Embryonic facial prominence (tissue), 1 donor: ENCODE data around the gene C3orf20.
"Not testable (repeated sequence)": the region's sequence is repeated elsewhere in the genome, so short reads cannot be mapped to it uniquely, and the experiment has no call there.

Experiments used
- DNase-seq: peaks from one replicate; pipeline ENCODE4 v3.0.0-alpha.2; 2016; ENCODE audit errors: extremely low spot score

The C3orf20 gene

DNA sequence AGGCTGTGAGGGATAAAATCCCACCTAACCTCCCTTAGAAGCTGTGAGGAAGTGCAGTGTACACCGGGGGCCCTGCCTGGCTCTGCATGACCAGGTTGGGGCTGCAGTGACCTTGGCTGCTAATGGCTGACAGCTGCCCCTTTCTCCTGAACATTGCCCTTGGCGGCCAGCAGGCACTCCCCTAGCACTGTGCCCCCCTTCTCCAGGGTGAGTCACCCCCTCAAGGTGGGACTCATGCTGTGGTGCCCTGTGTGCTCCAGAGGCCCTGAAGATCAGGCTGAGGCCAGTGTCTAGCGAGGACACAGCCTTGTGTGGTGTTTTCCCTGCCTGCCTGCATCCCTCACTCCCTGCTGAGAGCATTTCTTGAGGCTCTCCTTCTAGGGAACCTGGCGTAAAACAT lies 122.8 kb downstream of the C3orf20 start:
- no peak for DNase-seq

DNA sequence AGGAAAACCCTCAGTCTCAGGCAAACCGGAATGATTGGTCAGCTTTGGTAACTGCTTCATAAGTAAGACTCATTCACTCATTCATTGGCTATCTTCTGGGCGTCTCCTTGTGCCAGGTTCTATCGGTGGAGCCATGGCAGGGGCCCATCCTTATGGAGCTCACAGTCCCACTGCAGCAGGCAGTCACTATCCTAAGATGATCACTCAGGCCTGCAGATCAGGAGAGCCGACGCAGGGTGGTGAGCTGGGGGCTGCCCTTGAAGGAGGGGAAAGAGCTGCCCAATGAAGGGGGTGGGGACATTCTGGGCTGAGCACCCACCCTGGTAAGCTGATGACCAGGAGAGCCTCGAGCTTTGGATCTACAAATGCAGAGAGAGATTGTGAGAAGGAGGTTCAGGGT lies 123.3 kb downstream of the C3orf20 start:
- DNase-seq = no peak

GRCh38 chr3:14799146-14799545 lies 124.2 kb downstream of the C3orf20 start:
- DNase-seq = no peak

- no peak for DNase-seq
These were observed 126.1 kb downstream of the C3orf20 start for GRCh38 chr3:14801031-14801430.

GRCh38 chr3:14801668-14802380 lies 126.9 kb downstream of the C3orf20 start:
- DNase-seq = no peak

DNA sequence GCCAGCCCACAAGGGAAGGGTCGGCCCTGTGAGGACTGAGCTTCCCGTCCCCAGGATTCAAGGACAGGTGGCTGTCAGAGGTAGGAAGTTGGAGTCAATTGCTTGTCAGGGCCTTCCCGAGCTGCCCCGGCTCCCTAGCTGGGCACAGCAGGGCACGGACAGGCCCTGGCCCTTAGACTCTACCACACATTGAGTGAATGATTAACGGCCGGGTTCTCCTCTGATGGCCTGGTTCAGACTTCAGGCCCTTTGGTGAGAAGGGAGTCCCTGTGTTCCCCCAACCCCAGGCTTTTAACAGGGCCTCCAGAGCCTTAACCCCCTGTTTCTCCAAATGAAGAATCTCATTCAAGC lies 127.4 kb downstream of the C3orf20 start:
- DNase-seq = no peak

- no peak for DNase-seq
These were observed 128.4 kb downstream of the C3orf20 start for GRCh38 chr3:14803101-14803980.

- no peak for DNase-seq
These were observed 129.3 kb downstream of the C3orf20 start for GRCh38 chr3:14803981-14804834.

GRCh38 chr3:14804835-14805780 lies 130.2 kb downstream of the C3orf20 start:
- no peak for DNase-seq

GRCh38 chr3:14805961-14806537 lies 131.1 kb downstream of the C3orf20 start:
- DNase-seq = no peak

DNA sequence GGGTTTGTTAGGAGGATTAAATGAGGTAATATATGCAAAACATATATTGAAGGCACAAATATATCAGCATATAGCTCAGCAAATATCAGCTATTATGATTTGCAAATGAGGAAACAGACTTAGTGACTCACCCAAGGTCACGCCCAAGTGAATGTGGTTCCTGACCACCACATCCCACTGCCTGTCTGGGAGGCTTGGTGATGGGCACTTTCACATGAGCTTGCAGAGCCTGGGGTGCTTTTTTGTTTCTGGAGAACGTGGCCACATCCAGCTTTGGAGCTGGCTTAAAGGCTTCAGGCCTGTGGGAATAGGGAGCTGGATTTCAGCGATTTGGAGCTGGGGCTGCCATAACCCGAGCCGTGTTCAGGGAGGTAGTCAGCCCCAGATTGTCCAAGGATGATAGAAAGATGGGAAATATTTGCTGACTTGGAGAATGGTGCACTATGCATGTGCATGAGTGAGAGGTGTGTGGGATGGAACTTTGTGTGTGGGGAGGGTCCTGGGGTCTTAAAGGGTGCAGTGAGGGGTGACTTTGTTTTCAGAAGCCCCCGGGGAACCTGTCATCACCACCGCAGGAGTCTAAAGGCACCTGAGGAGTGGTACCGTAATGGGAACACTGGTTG lies 131.8 kb downstream of the C3orf20 start:
- no peak for DNase-seq

GRCh38 chr3:14808025-14808424 lies 133.1 kb downstream of the C3orf20 start:
- DNase-seq = no peak

DNA sequence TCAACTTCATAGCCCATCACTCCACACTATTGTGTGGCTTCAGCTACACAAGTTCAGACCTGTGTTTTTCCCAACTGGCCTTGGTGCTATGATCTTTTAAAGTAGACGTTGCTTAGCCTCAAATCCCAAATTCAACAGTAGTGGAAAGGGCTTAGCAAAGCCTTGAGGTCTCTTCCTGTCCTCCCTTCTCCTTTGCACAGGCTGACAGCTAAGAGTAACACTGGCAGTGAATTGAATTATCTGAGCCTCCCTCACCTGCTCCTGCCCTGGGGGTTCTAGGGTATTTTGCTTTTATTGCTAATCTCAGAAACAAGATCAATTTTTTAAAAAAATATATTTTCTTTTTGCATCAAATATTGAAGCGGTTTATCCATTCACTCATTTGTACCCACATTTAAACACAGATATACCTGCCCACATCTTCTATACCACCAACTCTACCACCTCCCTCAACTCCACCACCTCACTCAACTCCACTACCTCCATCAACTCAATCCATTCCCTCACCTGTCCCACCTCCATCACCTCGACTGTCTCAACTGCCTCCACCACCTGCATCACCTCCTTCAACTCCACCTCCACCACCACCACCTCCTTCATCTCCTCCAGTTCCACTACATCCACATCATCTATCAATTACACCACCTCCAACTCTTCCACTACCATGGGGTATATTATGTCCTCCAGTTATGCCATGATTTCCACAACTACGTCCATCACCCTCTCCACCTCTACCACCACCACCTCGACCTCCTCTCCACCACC lies 133.7 kb downstream of the C3orf20 start:
- no peak for DNase-seq

DNA sequence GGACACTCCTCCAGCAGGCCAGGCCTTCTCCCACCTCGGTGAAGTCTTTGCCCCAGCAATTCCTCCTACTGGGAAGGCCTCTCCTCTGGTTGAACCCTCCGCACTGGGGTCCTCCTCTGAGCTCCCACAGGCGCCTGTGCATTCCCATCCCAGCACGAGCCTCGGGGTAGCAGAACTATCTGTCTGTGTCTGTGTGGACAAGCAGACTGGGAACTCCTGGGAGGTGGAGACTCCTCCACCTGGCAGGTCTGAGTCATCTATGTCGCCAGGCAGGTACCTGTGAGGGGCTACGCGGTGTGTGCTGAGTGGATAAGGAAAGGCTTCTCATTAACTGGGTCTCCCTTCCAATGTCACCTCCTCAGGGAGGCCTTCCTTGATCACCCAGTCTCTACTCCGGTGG lies 134.7 kb downstream of the C3orf20 start:
- not testable (repeated sequence) for DNase-seq

- DNase-seq = no peak
These were observed 135.3 kb downstream of the C3orf20 start for GRCh38 chr3:14810070-14810791.

GRCh38 chr3:14810801-14811661 lies 136.1 kb downstream of the C3orf20 start:
- DNase-seq = no peak

DNA sequence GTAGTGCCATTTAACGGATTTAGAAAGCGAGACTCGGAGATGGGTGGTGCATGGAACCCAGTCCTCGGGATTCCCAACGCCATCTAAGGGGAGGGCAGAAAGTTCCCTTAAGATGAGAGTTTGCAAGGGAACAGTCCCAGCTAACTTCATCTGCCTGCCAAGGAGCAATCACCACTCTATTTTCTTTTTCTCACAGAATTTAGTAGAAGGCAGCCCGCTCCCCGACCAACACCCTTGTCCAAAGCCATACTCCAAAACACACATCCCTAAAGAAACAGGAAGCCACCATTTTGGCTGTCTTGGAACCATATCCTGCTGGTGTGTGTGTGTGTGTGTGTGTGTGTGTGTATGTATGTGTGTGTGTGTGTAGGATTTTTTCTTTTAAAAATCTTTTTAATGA lies 136.7 kb downstream of the C3orf20 start:
- DNase-seq = no peak
